ENCODE results near the gene GOLGA6L2.

GOLGA6L2 gene

DNA sequence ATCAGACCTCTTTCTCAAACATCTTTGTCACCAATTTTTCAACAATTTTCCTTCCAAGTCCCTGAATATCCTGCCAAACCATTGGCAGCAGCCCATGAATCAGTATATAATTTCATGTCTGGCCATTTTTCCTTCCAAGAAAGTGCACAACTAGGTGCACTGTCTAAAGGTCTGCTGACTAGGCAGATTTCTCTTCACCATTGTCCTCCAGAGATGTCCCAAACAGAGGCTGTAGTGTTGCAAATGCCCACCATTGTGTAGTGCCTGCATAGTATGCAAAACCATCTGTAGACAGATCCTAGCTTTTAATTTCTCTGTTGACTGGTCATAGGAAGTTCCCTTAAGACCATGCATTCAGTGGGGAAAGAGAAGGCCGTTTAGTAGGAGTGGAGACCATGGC is 25.0 kb upstream of the GOLGA6L2 start:
- no peak for TF ChIP-seq REST (IDR thresholded peaks at IDR 0.05; ENCODE audit: insufficient replicate concordance, low read depth)
- no peak for TF ChIP-seq POLR2AphosphoS5 (IDR thresholded peaks at IDR 0.05; ENCODE audit: low read depth)
- TF ChIP-seq GABPA (IDR thresholded peaks at IDR 0.05; ENCODE audit: low read depth), result no peak
- no peak for TF ChIP-seq SPI1 (IDR thresholded peaks at IDR 0.05; ENCODE audit: borderline replicate concordance, low read depth)
- TF ChIP-seq CTCF (IDR thresholded peaks at IDR 0.05; ENCODE audit: insufficient read depth, low read length), result no peak
- no peak for DNase-seq (ENCODE audit: low read depth in 1 of 2, low spot score in 1 of 2)
- Histone ChIP-seq H3K27ac (replicated peaks) (no peak overlapping the region), H3K4me3 (replicated peaks; ENCODE audit: insufficient read depth, low read length) (no peak overlapping the region), H3K27me3 (ENCODE audit: insufficient read depth, poor library complexity, severe bottlenecking) (no peaks in the 10 kb centered on the region)

DNA sequence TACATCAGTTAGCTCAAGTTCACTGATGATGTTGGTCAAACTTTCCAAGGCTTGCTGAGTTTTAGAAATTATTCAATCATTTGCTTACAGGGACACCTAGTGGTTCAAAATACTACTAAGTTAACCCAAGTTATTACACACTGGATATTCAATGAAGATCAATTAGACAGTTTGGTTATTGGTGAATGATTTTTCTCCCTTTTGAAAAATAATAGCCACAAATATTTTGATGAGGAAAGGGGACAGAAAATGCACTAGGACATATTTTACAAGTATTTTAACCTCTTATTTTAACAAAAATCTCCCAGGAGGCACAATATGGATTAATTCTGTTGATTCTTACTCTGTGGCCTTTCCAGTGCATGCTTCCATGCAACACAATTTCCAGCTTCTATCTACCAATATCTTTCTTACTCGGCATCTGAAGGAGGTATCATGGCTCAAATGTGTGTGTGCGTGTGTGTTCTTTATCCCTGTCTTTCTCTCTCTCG is 20.1 kb upstream of the GOLGA6L2 start:
- TF ChIP-seq POLR2AphosphoS5 (IDR thresholded peaks at IDR 0.05; ENCODE audit: low read depth), result no peak
- TF ChIP-seq REST (IDR thresholded peaks at IDR 0.05; ENCODE audit: insufficient replicate concordance, low read depth), result no peak
- TF ChIP-seq GABPA (IDR thresholded peaks at IDR 0.05; ENCODE audit: low read depth), result no peak
- no peak for TF ChIP-seq CTCF (IDR thresholded peaks at IDR 0.05; ENCODE audit: insufficient read depth, low read length)
- no peak for TF ChIP-seq SPI1 (IDR thresholded peaks at IDR 0.05; ENCODE audit: borderline replicate concordance, low read depth)
- H3K27me3 ChIP-seq (ENCODE audit: insufficient read depth, poor library complexity, severe bottlenecking), result no peaks in the 10 kb centered on the region
- DNase-seq (ENCODE audit: low read depth in 1 of 2, low spot score in 1 of 2), result no peak
- no peak overlapping the region for H3K4me3 ChIP-seq (replicated peaks; ENCODE audit: insufficient read depth, low read length)
- no peak overlapping the region for H3K27ac ChIP-seq (replicated peaks)

DNA sequence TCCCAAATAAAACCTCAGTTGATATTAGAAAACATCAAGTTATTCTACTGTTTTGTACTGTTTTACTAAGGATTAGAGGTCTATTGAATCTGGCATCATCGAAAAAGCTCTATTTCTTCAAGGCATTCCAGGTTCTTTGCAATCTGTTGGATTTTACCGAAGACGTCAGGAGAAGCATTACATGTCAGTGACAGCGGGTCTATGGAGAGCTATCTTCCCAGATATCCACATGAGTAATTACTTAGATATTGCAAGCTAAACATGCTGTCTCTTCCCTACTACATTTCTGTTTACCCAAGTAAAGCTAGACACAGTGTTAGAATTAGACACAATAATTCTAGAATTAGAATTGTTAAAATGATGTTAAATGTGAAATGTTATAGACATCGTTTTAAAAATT is 10.8 kb upstream of the GOLGA6L2 start:
- Histone ChIP-seq H3K4me3 (replicated peaks; ENCODE audit: insufficient read depth, low read length) (no peak overlapping the region), H3K27ac (replicated peaks) (no peak overlapping the region), H3K27me3 (ENCODE audit: insufficient read depth, poor library complexity, severe bottlenecking) (no peaks in the 10 kb centered on the region)
- DNase-seq (ENCODE audit: low read depth in 1 of 2, low spot score in 1 of 2), result no peak
- TF ChIP-seq CTCF (IDR thresholded peaks at IDR 0.05; ENCODE audit: insufficient read depth, low read length) (no peak), SPI1 (IDR thresholded peaks at IDR 0.05; ENCODE audit: borderline replicate concordance, low read depth) (no peak), GABPA (IDR thresholded peaks at IDR 0.05; ENCODE audit: low read depth) (no peak), REST (IDR thresholded peaks at IDR 0.05; ENCODE audit: insufficient replicate concordance, low read depth) (no peak), POLR2AphosphoS5 (IDR thresholded peaks at IDR 0.05; ENCODE audit: low read depth) (no peak)

Data from HL-60 (cell line).